GM21723 (cell line): ENCODE data around the gene SIGLEC10.
A peak's percentile ranks its signal among the peaks of the same experiment; 100 is the strongest.
"Not testable (repeated sequence)": the region's sequence is repeated elsewhere in the genome, so short reads cannot be mapped to it uniquely, and the experiment has no call there.

ENCODE experiments used
- ATAC-seq: cut with Tn5 transposase; IDR thresholded peaks from one replicate; pipeline ENCODE4 v1.9.1; 2021; ENCODE audit warnings: mild to moderate bottlenecking, moderate library complexity; ENCODE audit not compliant: unreplicated experiment

SIGLEC10 gene, protein sequence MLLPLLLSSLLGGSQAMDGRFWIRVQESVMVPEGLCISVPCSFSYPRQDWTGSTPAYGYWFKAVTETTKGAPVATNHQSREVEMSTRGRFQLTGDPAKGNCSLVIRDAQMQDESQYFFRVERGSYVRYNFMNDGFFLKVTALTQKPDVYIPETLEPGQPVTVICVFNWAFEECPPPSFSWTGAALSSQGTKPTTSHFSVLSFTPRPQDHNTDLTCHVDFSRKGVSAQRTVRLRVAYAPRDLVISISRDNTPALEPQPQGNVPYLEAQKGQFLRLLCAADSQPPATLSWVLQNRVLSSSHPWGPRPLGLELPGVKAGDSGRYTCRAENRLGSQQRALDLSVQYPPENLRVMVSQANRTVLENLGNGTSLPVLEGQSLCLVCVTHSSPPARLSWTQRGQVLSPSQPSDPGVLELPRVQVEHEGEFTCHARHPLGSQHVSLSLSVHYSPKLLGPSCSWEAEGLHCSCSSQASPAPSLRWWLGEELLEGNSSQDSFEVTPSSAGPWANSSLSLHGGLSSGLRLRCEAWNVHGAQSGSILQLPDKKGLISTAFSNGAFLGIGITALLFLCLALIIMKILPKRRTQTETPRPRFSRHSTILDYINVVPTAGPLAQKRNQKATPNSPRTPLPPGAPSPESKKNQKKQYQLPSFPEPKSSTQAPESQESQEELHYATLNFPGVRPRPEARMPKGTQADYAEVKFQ

DNA sequence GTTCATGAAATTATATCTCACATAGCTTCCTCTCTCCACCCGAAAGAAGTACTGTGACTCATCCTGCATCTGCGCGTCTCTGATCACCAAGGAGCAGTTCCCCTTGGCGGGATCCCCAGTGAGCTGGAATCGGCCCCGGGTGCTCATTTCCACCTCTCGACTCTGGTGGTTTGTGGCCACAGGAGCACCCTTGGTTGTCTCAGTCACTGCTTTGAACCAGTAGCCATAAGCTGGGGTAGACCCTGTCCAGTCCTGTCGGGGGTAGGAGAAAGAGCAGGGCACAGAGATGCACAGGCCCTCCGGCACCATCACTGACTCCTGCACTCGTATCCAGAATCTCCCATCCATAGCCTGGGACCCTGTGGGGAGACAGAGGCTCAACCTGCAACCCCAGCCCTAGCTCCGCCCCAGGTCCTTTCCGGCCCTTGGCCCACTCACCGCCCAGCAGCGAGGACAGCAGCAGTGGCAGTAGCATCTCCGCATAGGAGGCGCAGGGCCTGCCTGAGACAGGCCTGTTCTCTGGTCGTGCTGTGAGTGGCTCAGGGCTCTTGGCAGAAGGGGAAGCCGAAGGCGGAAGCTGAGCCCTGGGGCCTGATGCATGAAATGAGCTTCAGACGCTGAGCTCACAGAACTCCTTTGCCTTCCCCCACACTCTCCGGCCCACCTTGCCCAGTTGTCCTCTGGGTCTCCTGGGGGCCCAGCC lies at the start of gene SIGLEC10:
Gene SIGLEC10, minus strand, starts transcription at position 536 of the 703 bp plus-strand sequence. Its CDS starts 61 bp downstream, at position 475.
- no peak for ATAC-seq

DNA sequence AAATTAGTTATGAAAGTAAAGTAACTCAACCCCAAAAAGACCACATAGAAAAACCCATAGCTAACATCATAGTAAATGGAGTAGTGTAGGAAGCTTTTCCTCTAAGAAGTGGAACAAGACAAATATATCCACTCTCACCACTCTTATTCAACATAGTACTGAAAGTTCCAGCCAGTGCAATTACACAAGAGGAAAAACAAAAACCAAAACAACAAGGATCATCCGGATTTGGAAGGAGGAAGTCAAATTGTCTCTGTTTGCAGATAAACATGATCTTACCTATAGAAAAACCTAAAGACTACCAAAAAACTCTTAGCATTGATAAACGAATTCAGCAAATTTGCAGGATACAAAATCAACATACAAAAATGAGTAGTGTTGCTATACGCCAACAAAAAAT lies 49.3 kb upstream of the SIGLEC10 start:
- ATAC-seq, result no peak

DNA sequence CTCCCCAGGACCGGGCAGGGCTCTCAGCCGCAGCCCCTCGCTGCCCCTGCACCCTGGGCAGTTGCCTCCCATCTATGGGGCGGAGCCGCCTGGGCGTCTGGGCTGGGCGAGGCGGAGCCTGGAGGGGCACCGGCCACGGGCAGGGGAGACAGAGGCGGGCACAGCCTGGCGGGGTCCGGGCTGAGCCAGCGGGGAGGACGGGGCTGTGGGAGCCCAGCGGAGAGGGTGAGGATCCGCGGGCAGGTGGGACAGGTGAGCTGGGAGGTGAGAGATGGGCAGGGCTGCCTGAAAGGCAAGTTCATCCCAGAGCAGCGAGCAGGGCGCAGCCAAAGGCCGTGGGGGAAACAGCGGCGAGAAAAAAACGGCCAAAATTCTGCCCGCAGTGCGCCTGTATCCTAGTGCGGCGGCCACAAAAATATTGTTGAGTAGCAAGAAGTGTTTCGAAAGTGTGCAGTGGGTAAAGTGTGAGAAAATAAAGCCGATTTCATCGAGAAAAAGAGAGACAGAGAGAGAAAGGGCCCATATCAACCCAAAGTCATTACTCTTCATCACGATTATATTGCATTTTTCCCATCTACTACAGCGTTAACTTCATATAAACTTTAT lies 46.6 kb upstream of the SIGLEC10 start:
- ATAC-seq, result not testable (repeated sequence)

DNA sequence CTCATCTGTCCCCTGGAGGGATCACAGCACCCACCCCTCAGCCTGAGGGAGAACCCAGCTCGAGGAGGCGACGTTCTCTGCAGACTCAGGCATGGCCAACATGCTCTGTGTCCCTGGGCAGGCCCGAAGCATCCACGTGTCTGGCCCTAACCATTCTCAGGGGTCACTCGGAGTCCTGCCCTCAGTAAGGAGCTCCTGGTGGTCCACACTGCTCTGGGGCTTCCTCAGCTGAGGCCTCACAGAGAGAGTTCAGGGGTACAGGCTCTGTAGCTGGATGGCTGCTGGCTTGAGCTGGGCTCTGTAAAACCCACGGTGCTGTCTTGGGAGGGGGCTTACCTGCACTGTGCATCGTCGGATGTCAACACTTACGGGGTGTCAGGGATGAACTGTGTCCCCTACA lies 45.2 kb upstream of the SIGLEC10 start:
- no peak for ATAC-seq

DNA sequence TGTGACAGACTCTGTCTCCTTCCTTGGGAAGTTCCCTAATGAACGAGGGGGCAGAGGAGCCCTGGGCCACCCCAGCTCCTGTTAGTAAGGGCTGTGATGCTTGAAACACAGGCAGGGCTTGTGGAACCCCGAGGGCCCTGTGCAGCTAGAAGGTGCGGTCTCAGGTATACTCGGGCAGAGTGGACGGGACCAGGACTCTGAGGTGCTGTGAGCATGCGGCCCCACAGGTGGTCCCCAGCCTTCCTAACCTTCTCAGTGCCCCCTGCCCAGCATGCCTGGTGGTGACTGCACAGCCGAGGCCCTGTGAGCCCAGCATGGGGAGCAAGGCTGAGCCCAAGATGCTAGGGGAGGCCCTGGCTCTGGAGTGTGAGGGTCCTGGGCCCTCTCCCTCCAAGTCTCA lies 44.8 kb upstream of the SIGLEC10 start:
- no peak for ATAC-seq

DNA sequence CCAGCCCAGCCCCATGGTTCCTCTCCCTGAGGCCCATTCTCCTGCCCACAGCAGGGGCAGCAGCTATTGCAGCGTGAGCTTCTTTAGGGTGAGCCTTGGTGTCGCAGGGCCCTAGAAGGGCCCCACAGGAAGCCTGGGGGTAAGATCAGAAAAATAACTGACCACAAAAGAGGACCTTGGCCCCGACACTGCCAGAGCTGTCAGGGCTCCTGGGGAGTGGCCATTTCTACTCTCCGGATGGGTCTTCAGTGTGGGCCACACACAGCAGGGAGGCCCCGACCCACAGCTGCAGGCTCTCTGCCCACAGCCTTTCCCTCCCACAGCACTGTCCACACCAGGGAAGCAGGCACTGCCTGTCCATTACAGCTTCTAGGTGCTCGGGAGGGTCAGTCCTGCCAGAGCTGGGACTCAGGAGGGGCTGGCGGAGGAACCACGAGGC lies 44.3 kb upstream of the SIGLEC10 start:
- no peak for ATAC-seq

DNA sequence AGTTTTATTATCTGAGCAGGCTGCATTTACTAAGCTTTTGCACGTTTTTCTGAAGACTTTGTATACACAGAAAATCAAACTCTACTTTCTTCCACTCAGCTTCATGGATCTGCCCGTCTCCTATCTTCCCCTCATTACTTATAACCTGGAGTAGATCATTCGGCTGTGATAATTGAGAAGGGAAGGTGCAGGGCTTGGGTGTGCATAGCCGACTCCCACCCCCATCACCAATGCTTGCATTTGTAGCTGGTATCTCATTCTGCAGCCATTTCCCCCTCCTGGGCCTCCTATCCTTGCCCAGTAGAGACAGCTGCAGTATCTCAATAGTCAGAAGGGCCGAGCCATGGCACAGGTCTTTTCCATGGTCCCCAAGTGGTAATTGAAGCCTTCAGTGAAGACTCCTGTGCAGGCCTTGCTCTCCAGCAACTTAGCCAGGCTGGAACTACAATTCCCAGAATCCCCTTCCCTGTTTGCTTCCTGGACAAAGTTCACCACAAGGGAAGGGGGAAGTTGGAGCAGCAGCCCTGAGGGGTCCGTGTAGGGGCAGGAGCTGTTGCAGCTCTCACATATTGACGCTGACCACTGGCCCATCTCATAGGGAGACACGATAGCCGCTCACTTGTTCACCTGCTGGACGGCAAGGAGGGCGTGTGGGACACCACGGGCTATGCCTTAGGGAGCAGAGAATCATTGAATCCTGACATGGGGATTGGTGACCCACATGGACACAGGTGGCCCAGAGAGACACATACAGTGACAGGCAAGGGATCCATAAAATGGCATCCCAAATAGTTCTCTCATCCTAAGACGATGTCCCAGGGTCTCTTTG lies 42.9 kb upstream of the SIGLEC10 start:
- no peak for ATAC-seq

DNA sequence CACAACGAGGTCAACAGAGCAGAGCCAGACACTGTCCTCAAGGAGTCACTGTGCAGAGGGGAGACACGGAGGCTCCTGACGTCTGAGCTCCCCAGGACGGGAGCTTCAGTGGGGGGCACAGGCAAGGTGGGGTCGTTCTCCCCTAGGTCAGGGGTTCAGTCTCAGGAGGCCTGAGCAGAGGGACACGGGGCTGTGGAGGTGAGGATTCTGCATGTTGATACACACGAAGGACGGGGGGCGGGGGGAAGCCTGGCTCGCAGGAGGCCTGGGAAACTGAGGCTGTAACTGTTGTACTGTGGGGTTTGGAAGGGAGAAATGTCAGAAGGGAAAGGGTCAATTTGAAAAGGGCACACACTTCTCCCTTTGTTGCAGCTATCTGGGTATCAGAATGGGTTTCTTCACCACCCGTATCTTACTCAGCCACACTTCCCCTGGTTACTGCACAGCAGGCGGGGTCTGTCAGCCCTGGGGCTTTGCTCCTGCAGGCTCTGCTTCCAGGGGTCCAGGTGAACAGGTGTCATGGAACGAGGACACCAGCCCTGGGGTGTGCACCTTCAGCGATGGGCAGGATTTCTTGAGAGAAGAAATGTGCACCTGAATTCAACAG lies 41.6 kb upstream of the SIGLEC10 start:
- ATAC-seq, result no peak

DNA sequence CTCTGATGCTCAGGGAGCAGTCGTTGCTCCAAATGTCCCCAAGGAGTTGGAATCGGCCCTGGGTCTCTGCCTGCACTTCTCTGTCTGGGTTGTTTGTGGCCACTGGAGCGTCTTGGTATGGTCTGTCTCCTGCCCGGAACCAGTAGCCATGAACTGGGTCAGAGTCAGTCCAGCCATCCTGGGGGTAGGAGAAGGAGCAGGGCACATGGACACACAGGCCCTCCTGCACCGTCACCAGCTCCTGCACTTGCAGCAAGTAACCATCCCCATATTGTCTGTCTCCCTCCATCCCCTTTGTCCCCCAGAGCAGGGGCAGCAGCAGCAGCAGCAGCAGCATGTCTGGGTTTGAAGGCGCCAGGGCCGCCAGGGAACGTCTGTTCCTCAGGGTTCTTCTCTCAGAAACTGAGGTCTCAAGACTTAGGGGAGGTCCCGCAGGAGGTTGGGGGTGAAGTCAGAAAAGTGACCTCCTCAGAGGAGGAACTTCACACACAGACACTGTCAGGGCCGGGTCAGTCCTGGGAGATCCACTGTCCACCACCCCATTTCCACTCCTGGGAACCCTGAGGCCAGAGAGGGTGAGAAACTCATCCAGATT lies 40.7 kb upstream of the SIGLEC10 start, which contains the start of gene SIGLEC8:
Gene SIGLEC8, minus strand, starts transcription at position 404 of the 595 bp plus-strand sequence. Its CDS starts 67 bp downstream, at position 337.
- no peak for ATAC-seq

DNA sequence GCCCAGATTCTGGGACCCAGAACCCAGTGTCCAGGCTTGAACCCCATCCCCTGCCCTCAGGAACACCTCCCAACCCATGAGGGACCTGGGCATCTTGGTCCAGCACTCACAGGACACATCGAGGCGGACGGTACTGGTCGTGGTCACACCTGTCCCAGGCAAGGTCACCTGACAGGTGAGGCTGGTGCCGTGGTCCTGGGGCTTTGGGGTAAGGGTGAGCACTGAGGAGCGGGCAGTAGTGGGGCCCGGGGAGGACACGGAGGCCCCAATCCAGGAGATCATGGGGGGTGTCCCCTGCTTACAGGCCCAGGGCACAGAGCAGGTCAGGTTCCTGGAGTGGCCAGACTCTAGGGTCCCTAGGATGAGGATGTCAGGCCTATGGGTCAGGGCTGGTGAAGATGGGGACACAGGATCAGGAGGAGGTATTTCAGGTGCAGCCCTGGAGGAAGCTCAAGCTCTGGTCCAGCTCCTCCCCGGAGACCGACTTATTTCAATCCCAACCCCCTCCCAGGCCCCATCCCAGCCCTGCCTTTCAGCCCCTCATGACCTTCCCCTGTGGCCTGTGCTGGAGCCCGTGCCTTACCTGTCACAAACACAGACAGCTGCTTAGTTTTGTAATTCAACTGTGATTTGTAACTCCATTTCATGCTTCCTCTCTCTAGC lies 40.0 kb upstream of the SIGLEC10 start:
- no peak for ATAC-seq

DNA sequence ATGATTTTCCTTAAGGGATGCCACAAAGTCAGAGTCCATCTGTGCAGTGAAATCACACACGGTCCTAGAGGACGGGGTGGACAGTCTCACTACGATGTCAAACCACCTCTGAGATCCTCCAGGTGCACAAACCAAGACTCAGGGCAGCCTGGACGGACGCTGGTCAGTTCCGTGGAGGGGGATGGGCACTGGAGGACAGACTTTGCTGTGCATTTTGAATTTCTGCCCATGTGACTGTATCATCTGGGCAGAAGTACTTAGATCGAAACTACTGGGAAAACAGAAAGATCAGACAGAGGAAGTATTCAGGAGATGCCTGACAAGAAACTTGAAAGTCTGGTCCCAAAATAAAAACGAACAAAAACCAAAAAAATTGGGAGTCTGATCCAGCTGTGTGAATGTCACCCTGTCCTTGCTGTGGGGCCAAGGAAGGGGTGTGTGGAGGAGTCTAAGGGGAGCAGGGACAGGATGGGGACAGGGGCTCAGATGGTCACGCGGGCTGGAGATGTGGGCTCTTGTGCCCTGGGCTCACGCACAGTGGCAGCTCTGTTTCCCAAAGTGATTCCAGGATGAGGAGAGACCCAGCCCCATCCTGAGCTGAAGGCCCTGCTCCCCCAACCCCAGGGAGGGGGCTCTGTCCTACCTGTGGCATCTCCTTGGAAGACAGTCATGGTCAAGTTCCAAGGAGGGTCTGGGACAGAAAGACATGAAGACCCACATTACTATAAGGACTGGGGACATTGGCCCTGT lies 39.3 kb upstream of the SIGLEC10 start:
- ATAC-seq, result no peak

DNA sequence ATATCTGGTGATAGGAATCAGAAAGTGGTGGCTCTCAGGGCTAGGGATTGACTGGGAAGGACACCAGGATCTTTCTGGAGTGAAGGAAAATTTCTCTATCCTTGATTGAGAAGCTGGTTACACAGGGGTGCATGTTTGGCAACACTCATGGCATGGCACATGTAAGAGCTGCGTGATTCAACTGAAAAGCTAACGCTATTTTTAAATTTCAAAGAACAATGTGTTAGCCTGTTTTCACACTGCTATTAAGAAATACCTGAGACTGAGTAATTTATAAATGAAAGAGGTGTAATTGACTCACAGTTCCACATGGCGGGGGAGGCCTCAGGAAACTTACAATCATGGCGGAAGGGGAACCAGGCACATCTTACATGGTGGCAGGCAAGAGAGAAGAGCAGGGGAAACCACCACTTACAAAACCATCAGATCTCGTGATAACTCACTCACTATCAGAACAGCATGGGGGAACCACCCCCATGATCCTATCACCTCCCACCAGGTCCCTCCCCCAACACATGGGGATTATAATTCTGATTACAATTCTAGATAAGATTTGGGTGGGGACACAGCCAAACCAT lies 33.4 kb upstream of the SIGLEC10 start:
- ATAC-seq, result no peak

DNA sequence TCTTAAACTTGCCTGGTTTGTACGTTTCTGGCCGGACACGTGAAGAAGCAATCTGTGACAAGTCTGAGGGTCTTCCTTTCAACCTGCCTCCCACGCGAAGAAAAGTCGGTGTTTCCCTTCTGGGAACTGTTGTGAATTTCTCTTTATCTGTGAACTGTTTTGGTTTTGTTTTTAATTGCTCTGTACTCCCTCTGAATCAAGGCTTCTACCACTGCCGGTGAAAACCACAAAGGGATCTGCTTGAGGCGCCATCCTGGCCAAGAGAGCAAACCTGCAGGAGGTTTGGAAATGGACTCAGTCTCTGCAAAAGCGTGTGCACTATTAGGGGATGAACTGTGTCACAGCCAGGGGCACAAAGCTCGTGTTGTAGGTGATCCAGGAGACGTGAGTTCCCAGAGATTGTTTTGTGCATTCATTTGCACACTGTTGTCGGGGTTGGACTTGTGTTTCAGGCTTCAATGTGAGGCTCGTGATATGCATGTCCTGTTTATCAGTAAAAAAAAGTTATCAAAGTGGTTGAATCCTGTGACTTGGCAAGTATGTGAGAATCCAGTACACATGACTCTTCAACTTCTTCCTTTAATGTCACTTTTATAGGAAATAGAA lies 31.1 kb upstream of the SIGLEC10 start:
- ATAC-seq, result no peak

DNA sequence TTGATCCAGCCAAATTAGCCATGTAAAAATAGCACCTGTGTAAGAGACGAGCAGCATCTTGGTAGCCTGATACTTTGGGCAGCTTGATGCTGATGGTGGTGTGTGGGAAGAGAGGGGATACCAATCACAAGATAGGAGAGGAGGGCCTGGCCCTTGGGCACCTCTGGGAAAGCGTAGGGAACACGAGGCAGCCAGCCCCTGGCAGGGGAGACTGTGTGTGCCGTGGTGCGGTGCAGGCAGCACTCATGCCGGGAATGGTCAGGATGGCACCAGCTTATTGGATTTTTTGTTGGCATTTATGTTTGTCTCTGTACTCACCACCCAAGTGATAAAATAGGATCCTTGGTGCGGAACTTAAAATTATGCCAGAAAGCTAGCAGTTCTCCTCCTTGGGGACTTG lies 30.6 kb upstream of the SIGLEC10 start:
- ATAC-seq, result no peak

DNA sequence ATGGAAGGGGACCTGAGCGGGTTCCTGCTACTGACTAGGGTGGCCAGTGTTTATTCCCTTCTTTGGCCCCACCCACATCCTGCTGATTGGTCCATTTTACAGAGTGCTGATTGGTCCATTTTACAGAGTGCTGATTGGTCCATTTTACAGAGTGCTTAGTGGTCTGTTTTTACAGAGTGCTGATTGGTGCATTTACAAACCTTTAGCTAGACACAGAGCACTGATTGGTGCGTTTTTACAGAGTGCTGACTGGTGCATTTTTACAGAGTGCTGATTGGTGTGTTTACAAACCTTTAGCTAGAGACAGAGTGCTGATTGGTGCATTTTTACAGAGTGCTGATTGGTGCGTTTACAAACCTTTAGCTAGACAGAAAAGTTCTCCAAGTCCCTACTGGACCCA lies 30.1 kb upstream of the SIGLEC10 start:
- not testable (repeated sequence) for ATAC-seq

DNA sequence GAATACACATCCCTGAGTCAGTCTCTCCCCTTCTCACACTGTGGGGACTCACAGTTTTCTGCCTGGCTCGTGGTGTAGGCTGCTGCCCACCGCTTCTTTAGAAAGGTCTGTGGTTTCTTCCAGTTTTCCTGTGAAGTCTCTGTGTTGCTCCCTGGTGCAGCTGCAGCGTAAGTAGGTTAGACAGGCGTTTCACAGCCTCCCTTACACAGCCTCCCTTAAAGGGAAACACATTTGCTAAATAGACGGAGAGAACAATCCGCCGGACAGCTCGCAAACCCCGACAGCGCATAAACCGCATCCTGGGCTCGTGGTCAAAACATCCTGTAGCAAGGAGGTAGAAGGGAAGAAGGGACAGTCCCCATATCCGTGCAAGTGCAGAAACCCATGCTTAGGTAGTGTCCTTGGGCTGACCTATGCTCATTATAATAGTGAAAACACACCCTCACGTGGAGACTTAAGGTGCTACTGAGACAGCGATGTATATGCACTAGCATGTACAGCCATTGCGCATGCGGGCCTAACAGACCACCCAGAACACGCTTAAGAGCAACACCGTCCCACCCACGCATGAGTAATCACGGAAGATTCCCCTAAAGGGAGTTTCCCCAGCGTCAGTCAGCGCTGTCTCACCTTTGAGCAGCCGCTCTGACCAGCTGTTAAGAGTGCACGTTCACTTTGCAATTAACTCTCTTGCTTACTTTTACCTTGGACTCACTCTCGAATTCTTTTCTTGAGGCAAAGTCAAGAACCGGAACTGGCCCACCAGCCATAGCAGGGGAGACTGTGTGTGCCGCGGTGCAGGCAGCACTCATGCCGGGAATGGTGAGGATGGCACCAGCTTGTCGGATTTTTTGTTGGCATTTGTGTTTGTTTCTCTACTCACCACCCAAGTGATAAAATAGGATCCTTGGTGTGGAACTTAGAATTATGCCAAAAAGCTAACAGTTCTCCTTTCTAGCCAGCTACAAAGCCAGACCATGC lies 24.3 kb upstream of the SIGLEC10 start:
- ATAC-seq, result peak; percentile 92
